ENCODE measurements around the gene SDR42E1. TPM values are rescaled to one million over a fixed set of nuclear protein-coding genes. Genes with fewer than 3 reads are reported as not detected.

SDR42E1 gene
- total RNA-seq, 1 experiment from 2014 or later, result not detected

DNA sequence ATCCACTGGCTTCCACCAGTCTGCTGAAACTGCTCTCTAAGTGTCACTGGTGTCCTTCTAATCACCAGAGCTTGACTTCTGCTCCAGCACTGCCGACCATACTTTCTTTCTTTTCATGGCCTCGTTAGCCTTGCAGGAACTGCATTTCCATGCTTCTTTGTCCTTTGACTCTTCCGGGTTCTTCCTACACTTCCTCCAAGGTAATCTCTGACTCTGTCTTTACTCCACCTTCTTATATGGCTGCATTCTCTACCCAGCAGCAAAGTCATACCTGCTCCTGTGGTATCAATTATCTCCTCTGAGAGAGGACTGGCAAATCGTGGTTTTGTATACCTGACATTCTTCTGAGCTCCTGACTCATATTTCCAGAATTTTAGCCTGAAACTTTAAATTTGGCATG is 30.3 kb upstream of the SDR42E1 start:
- in situ Hi-C loops (cut with HindIII; ENCODE audit: low sequenced_read_pairs), result no loop called here
- no peak for DNase-seq (ENCODE audit: low spot score)

- in situ Hi-C loops (cut with HindIII; ENCODE audit: low sequenced_read_pairs), result no loop called here
Measured at GRCh38 chr16:82040296-82040695, 29.0 kb upstream of the SDR42E1 start.

GRCh38 chr16:82037666-82038065 is 26.4 kb upstream of the SDR42E1 start:
- in situ Hi-C loops (cut with HindIII; ENCODE audit: low sequenced_read_pairs), result no loop called here
- DNase-seq (ENCODE audit: low spot score), result no peak

More at GRCh38 chr16:82040296-82040695, 29.0 kb upstream of the SDR42E1 start:
- no peak for DNase-seq (ENCODE audit: low spot score)

DNA sequence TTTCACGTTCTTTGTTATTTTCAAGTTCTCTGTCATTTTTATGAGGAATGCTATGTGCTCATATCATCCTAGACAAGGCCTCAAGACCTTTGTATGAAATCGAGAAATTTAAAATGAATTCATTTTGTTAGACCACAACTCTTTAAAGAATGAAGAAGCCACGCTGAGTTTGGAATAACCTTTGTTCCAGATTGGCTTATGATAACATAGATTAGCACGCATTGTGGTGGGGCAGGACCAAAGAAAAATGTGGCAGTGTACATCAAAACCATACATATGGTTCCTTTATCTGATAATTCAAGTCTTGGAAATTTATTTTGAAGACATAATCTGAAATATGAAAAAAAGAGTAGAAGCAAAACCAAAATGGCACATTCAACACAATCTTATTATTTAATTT is 26.0 kb upstream of the SDR42E1 start:
- DNase-seq (ENCODE audit: low spot score), result no peak
- in situ Hi-C loops (cut with HindIII; ENCODE audit: low sequenced_read_pairs), result no loop called here

DNA sequence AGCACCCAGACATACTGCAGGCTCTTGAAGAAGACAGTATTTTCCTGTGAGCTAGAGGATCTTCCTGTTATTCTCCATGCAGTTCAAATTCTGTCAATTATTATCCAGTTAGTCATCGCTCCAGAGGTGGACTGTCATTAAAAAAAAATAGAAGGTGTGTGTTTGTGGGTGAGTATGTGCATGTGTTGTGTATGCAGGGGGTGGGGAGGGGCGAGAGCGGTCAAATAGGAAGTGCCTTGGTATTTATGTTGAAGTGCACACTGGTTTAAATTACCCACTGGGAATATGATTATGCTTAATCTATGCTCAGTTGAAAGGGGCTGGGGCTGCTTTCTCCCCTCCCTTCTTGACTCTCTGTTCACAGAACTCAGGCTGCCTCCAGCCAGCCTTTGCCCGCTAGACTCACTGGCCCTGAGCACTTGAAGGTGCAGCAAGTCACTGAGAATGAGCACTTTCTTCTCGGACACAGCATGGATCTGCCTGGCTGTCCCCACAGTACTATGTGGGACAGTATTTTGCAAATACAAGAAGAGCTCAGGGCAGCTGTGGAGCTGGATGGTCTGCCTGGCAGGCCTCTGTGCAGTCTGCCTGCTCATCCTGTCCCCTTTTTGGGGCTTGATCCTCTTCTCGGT is 23.8 kb upstream of the SDR42E1 start, which contains the start of gene HSD17B2:
Gene HSD17B2 (plus strand): TSS at position 273 of the 632 bp plus-strand sequence. CDS start 172 bp downstream, at position 445.
- DNase-seq (ENCODE audit: low spot score), result no peak
- in situ Hi-C loops (cut with HindIII; ENCODE audit: low sequenced_read_pairs), result no loop called here

- in situ Hi-C loops (cut with HindIII; ENCODE audit: low sequenced_read_pairs), result no loop called here
- DNase-seq (ENCODE audit: low spot score), result no peak
Measured at GRCh38 chr16:82033683-82034300, 22.5 kb upstream of the SDR42E1 start.

DNA sequence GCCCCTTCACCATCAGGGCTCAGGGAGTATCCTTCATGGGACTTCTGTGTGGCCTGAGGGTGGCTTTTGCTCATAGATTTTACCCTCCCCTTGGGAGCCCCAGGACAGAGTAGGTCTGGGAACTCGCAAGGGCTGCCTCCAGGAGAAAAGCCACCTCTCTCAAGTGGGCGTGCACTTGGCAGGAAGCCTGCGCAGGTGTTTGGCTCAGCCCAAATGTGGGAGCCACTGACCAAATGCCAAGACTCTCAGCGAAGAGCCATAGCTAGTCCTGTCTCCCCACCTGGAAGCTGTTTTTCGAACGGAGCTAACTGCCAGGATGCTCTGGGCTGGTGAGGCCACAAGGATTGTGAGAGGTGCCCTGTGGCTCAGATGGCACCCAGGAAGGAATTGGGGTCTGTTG is 21.7 kb upstream of the SDR42E1 start:
- in situ Hi-C loops (cut with HindIII; ENCODE audit: low sequenced_read_pairs), result no loop called here
- no peak for DNase-seq (ENCODE audit: low spot score)

- peak; percentile 14 for DNase-seq (ENCODE audit: low spot score)
- in situ Hi-C loops (cut with HindIII; ENCODE audit: low sequenced_read_pairs), result no loop called here
Measured at GRCh38 chr16:82031116-82032084, 20.1 kb upstream of the SDR42E1 start.

- in situ Hi-C loops (cut with HindIII; ENCODE audit: low sequenced_read_pairs), result no loop called here
Measured at GRCh38 chr16:82027629-82028064, 16.4 kb upstream of the SDR42E1 start.

GRCh38 chr16:82024883-82025282 is 13.6 kb upstream of the SDR42E1 start:
- in situ Hi-C loops (cut with HindIII; ENCODE audit: low sequenced_read_pairs), result no loop called here
- DNase-seq (ENCODE audit: low spot score), result no peak

More at GRCh38 chr16:82027629-82028064, 16.4 kb upstream of the SDR42E1 start:
- DNase-seq (ENCODE audit: low spot score), result no peak

DNA sequence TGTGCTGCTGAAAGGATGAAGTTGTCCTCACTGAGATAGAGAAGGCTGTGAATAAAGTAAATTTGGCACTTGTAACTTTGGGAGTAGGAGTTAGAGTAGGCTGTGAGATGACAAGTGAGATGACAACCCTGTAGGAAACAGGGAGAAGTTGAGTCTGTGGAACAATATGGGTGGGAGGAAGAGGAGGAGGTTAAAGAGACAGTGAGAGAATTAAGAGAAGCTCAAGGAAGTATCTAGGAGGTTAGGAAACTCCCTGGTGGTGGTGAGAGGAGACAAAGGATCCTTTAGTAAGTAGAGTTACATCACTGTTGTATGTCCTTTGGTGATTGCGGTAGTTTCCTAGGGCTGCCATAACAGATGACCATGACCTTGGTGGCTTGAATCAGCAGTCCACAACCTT is 13.0 kb upstream of the SDR42E1 start:
- no peak for DNase-seq (ENCODE audit: low spot score)
- in situ Hi-C loops (cut with HindIII; ENCODE audit: low sequenced_read_pairs), result no loop called here

DNA sequence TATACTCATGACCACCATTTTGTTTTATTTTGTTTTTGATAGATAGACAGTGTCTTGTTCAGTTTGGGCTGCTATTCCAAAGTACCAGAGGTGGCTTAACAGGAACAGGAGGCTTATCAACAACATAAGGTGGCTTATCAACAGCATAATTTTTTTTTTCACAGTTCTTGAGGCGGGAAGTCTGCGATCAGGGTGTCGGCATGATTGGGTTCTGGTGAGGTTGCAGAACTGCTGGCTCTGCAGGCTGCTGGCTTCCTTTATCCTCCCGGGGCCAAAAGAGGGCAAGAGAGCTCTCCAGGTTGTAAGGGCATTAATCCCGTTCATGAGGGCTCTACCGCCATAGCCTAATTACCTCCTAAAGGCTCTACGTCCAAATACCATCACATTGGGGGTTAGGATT is 11.9 kb upstream of the SDR42E1 start:
- in situ Hi-C loops (cut with HindIII; ENCODE audit: low sequenced_read_pairs), result no loop called here

GRCh38 chr16:82020051-82020450 is 8.8 kb upstream of the SDR42E1 start:
- no peak for DNase-seq (ENCODE audit: low spot score)
- in situ Hi-C loops (cut with HindIII; ENCODE audit: low sequenced_read_pairs), result no loop called here

More for the DNA sequence above, 11.9 kb upstream of the SDR42E1 start:
- DNase-seq (ENCODE audit: low spot score), result no peak

DNA sequence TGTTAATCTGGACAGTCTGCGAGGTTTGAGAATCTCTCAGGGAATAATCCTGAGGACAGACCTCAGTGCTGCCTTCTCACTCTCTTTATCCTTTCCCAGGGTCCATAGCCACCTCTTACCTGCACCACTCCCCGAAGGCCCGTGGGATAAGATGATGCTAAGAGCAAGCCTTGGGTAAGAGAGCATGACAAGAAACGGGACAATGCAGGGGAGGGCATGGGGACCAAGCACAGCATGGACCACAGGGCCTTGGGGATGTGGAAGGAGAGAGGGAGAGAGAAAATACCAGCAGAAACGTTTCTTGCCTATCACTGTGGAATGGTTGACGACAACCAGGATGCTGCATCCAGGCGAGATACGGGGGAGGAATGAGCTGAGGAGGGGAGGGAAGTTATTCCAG is 8.3 kb upstream of the SDR42E1 start:
- DNase-seq (ENCODE audit: low spot score), result no peak
- in situ Hi-C loops (cut with HindIII; ENCODE audit: low sequenced_read_pairs), result no loop called here

DNA sequence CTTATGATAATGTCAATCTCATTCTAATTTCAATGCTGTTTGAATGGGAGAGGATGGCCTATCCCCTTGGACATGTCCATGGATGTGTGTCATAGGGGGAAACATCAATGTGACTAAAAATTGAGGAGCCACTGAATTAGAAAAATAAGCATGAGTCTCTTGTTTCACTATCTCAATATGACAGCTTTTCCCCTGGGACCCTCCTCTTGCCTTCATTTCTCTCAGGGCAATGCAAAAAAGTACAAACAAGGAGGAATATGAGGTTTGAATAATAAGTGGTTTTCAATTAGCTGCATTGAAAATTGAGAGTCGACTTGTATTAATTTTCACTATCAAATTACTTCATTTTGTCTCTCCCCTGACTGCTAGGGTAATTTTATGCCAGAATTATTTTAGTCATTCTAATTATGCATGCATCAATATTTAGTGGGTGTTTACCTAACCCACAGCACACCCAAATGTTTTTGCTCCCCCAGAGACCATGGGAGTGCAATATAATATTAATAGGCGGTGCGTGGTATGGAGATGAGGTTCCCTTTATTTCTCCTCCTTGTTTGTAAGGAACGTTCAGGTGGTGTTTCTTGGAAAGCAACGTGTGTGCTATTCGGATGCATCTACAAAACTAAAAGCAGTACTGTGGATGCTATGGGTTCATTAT is 6.8 kb upstream of the SDR42E1 start:
- in situ Hi-C loops (cut with HindIII; ENCODE audit: low sequenced_read_pairs), result no loop called here
- no peak for DNase-seq (ENCODE audit: low spot score)

GRCh38 chr16:82016964-82017363 is 5.7 kb upstream of the SDR42E1 start:
- no peak for DNase-seq (ENCODE audit: low spot score)
- in situ Hi-C loops (cut with HindIII; ENCODE audit: low sequenced_read_pairs), result no loop called here

GRCh38 chr16:82016263-82016662 is 5.0 kb upstream of the SDR42E1 start:
- DNase-seq (ENCODE audit: low spot score), result no peak
- in situ Hi-C loops (cut with HindIII; ENCODE audit: low sequenced_read_pairs), result no loop called here

DNA sequence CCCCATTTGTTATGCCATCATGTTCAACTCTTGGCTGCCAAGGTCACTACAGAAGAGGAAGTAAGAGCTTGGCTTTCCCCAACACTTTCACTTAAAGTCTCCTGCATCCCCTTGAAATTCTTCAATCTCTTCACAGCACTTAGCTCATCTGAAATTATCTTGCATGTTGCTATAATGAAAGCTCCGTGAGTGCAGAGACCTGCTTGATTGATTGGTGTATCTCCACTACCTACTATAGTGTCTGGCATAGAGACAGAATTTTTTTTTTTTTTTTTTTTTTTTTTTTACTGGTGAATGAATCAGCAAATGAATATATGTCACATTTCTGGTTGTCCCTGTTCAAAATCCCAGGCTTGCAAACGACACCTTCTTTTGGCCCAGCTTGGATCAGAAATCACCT is 1.9 kb upstream of the SDR42E1 start:
- no peak for DNase-seq (ENCODE audit: low spot score)
- in situ Hi-C loops (cut with HindIII; ENCODE audit: low sequenced_read_pairs), result no loop called here

DNA sequence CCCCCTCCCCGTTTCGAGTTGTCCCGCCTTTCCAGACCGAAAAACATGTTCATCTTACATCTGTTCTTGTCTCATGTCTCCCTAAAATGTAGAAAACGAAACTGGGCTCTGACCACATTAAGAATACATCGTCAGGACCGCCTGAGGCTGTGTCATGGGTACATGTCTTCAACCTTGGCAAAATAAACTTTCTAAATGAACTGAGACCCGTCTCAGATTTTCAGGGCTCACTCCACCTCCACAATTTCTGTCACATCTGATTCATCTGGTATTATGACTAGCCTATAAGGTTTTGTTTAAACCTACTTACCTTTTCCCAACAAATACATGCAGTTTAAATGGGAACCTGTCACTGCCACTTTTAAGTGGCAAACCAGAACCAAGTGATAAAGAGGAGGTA is 621 bp downstream of the SDR42E1 start:
- no peak for DNase-seq (ENCODE audit: low spot score)
- in situ Hi-C loops (cut with HindIII; ENCODE audit: low sequenced_read_pairs), result no loop called here
